HG02571 (cell line): ENCODE results near the gene KANK4.

Experiments
- ATAC-seq: cut with Tn5 transposase; IDR thresholded peaks from one replicate; pipeline ENCODE4 v1.9.1; 2021; ENCODE audit warnings: mild to moderate bottlenecking, moderate library complexity; ENCODE audit not compliant: unreplicated experiment

KANK4 gene

DNA sequence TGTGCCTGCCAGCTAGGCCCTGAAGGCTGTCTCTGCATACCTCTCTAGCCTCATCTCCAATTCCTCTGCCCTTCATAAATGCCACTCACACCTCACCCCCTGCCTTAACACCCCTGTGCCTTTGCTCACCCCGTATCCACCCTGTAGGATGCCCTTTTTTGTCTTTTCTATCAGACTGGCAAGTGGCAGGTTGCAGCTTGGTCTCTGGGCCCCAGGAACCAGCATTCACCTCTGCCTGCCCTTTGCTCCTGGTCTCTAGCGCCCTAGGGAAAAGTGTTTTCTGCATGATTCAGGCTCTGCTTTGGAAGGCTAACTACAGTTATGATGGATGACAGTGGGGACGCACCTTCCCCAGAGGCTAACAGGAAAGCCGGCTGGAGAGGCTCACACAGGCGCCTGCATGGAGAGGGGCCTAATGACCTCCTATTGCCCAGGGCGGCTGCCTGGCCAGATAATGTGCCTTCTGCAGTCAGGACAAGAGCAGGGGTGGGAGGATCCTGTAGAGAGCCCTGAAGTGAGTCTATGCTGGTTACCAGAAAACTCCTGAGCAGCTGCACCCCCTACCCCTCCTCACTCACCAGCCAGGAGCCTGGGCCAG is 11.2 kb downstream of the KANK4 start:
- ATAC-seq, result no peak

DNA sequence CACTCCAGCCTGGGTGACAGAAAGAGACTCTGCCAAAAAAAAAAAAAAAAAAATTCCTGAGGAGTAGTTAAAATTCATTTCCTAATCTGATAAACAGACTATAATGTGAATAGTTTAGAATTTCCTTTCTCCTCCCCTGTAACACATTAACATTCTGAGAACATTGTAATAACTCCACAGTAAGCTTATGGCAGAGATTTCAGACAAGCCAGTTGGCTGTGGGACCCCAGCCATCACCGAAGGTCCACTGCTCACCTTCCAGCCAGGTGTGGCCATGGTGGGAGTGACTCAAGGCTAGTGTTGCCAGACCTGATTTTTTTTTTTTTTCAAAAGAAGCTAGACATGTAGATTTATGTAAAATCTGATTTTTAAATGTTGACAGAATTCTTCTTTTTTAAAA is 11.8 kb downstream of the KANK4 start:
- no peak for ATAC-seq

DNA sequence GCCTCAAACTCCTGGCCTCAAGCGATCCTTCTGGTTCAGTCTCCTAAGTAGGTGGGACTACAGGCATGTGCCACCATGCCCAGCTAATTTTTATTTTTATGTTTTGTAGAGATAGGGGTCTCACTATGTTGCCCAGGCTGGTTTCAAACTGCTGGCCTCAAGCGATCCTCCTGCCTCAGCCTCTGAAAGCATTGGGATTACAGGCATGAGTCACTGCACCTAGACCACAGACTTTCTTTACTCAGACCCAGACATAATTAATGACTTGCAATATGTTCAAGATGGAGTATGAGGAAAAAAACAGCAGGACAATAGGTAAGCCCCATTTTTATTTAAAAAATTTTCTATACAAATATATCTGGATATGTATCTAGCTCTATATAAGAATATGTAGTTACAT is 13.2 kb downstream of the KANK4 start:
- ATAC-seq, result no peak

GRCh38 chr1:62304975-62305374 is 14.3 kb downstream of the KANK4 start:
- ATAC-seq, result no peak

DNA sequence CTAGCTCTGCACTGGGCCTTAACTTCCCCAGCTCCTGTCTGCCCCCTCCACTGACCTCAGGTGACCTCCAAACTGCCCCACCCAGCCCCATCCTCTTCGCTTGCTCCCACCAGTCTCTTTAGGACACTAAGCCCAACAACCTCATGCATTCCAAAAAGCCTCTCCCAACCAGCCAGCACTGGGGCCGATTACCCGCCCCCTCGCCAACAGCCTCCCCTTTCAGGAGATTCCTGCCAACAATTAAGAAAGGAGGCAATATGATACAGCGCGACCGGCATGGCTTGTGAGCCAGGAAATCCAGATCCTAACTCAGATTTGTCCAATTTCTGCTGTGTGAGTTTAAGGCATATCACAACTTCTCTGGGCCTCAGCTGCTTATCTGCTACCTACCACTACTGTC is 14.7 kb downstream of the KANK4 start:
- no peak for ATAC-seq

DNA sequence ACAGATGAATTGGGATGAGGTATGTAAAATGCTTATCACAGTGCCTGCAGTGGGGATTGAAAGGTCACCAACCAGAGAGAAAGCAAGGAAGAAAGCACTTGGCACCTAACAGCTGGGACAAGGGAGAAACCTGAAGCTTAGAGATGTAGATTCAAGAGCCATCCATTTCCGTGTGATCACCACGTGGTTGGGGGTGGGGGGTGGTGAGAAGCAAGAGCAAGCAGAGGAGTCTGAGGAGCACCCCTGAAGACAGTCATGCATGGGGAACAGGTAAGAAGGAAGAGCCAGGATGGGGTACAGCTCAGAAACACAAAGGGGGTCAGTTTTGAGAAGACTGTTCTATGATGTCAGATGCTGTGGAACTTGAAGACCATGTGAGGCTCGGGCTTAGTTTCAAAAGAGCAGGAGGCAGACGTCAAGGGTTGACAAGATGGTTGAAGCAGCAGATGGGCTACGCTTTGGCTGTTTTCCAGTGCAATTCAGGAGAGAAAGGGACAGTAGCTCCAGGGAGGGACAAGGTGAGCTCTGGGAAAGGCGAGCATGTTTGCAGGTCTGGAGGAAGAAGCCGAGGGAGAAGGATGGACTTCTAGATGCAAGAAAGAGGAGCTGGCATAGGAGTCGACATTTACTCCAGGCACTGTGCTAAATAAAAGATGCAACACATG is 17.4 kb downstream of the KANK4 start:
- no peak for ATAC-seq

DNA sequence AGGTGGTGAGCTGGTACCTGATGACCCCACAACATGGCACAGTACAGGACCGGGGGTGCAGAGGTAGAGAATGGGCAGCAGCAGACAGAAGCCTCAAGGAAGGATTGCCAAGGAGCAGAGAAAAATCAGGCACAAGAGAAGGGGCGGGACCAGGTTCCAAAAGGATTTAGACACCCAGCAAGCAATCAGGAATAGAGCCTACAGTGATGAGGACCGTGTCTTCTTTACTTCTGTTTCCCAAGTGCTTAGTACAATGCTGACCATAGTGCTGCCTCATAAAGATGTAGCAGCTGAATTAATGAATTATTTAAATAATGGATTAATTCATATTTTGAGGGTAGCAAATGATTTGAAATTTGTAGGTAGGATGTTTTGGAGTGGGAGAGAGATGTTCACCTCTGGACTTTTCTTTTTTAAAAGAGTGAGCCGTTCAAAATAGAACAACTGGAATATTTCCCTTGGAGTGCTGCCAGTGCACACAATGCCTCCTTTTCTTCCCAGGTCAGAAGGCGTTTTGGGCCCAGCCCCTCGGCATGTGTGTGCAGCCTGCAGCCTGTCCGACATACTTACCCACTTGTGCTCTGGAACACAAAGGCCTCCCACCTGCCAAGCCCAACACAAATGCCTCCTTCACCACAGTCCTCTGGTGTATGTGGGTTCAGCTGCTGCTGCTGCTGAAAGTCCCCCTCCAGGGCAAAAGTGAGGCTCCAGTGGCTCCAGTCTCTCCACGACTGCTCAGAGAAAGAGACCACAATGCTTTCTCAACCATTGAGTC is 19.6 kb downstream of the KANK4 start:
- ATAC-seq, result no peak

GRCh38 chr1:62295921-62296491 is 23.2 kb downstream of the KANK4 start:
- ATAC-seq, result no peak

- ATAC-seq, result no peak
Measured at GRCh38 chr1:62294261-62294660, 25.0 kb downstream of the KANK4 start.

GRCh38 chr1:62288662-62289061 is 30.6 kb downstream of the KANK4 start:
- ATAC-seq, result no peak

DNA sequence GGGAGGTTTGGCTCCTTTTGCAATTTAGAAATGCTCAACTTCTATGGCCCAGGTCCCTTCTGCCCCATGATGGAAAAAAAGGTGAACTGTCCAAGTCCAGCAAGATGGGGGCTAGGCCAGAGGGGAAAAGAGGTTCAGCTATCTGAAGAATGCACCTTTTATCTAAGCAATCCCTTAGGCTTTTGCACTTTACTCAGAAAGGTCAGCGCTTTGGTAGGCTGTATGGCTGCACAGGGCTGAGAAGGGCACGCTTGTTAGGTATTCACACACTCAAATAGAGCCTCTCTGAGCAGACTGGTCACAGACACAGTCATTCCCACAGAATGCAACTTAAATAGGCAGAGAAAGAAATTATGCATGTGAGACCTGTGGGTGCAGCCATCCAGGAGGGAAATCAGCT is 31.0 kb downstream of the KANK4 start:
- ATAC-seq, result no peak

DNA sequence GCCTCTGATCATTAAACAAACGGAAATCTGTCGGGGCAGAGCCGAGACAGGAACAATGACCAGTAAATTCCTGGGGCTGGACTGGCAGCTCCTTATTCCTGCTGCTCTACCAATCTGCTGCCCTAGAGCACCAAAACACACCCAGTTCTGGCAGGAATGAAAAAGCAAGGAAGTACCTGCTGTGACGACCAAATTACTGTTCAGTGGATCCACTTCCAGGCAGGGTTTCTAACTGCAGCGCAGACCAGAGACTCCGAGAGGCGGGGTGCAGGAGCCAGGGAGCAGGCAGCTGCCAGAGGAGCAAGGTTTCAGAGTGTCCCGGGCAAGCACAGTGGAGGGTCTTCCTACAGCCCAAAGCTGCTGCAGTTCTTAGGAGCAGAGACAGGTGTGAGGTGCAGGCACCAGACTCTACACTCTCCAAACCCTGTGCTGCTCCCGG is 32.4 kb downstream of the KANK4 start:
- ATAC-seq, result no peak

DNA sequence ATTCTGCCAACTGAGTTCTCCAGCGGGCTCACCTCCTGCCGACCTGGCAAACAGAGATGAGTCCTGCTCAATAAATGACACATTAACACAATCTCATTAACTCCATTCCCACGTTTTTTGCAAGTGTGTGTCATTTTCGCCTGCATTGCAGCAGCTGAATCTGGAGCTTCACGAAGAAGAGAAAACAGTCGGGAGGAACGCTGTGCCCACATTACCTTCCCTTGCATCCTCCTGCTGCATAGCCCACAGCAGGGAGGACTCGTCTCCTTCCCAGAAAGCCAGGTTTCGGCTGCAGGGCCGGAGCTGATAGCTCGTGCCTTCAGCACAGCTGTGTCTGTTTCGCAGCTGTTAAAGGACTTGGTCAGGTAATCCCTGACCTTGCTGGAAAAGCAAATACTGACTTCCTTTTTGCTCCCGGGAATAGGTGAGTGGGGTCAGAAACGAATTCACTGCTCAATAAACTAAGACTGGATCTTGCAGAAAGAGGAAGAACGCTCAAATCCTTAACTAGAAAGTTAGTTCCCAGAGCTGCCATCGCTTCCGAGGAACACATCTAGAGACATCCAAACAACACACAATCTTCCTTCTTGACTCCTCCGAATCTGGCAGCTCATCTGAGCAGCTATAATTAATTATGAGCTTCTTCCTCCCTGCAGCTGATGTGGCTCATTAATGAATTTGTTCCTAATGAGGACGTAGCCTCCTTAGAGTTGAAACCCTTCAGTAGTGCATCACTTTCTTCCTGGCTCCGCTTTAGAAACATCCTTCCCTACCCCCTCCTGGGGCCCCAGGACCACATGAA is 33.0 kb downstream of the KANK4 start:
- no peak for ATAC-seq

- no peak for ATAC-seq
Measured at GRCh38 chr1:62285440-62285839, 33.8 kb downstream of the KANK4 start.

- no peak for ATAC-seq
Measured at GRCh38 chr1:62283986-62284385, 35.2 kb downstream of the KANK4 start.

DNA sequence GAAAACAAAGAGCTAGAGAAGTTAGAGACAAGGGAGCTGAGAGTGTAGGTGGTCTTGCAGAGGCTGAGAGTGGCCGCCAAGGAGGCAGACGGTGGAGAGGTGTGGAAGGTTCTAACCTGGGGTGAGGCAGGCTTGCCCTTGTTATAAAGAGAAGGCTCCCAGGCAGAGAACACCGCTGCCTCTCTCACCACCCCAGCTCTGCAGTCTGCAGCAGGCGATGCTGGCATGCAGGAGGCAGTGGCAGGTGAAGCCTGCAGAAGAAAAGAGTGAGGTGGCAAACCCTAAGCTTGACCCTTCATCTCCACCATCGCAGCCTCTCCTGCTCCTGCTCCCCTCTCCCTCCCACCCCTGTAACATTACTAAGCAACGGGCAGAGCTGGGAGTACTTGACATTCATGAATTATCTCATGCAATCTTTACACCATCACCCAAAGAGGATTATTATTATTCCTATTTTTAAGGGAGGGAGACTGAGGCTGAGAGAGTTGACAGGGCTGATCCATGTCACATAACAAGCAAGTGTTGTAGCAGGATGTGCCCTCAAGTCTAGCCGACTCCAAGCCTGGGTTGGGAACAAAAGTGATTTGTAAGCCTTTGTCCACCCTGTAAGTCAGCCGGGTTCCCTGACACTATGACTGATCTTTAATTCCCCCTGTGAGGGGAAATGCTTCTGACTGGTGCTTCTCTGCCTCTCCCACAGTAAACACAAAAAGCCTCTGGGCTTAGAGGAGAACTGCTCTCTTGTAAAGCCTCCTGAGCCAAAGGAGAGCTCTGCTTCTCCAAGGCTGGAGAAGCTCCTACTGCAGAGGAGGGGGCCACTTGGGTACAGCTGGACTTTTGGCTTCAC is 36.1 kb downstream of the KANK4 start:
- ATAC-seq, result no peak

DNA sequence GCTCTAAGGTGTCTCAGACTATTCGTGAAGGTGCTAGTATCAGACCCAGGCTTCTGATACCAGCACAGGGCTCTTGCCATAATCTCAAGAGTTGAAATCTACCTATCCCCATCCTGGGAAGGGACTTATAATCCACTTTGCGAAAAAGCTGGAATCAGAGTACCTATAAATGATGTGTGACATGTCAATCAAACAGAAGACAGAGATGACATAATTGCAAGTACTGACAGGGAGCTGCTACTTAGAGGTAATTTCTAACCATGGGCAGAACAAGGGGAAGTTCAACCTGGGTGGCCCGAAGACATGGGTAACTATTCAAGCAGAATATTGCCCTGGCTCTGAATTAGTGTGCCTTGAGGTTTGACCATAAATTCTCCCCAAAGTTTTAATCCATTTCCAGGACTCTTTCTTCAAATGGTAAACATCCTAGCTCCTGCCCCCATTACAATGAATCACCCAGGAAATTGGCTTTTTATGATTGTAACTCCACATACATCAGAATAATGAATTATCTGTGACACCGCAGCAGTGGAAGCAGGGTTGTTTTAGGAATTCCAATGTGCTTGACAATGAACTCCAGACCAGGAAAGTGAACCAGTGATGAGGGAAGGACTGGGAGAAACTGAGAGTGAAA is 37.2 kb downstream of the KANK4 start:
- ATAC-seq, result no peak

DNA sequence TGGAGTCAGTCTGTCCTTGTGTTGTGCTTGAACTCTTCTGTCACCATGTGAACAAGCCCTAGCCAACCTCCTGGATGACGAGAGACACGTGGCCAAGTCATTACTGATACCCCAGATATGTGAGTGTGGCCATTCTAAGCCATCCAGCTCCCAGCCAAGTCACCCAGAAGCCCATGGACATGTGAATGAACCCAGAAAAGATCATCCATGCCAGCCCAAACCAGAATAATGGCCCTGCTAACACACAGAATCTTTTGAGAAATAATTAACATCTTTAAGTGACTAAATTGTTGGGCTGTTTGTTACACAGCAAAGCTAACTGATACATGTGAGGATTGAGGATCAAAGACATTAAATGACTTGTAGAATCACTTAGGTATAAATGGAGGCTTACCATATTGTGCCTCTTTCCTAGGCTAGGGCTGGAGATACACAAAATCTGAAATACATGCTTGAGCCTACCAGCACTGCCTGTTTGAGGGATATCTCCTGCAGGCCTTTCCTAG is 38.2 kb downstream of the KANK4 start:
- no peak for ATAC-seq

DNA sequence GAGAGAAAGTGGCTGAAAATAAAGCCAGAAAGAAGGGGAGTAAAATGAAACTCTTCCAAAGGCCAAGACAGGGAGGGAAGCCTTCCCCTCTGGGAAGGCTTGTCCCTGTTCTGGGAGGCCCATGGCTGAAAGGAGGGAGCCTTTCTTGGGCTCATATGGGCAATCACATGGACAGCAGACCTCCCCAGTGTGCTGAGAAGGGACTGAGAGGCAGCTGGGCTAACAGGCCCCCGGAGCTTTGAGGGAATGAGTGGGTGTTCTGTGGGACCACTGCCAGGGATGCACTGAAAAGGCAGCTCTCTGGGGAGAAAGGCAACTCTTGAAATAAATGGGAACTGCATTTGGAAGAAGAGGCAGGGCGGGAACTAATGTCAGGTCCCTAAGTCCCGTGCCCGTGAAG is 39.1 kb downstream of the KANK4 start:
- ATAC-seq, result no peak
